MV-4-11 (cell line): Measurements from ENCODE around the gene MXI1.

Source experiments
- DNase-seq: peaks from one replicate; lab custom pipeline; 2025; lab: John Stamatoyannopoulos, UW

The MXI1 gene

GRCh38 chr10:110215286-110216170 lies 8.1 kb downstream of the MXI1 start:
- peak; percentile 56 for DNase-seq

GRCh38 chr10:110216240-110216639 lies 8.8 kb downstream of the MXI1 start:
- no peak for DNase-seq

- no peak for DNase-seq
These were observed 9.7 kb downstream of the MXI1 start for GRCh38 chr10:110216942-110217661.

- no peak for DNase-seq
These were observed 10.2 kb downstream of the MXI1 start for GRCh38 chr10:110217662-110218008.

- DNase-seq, result peak; percentile 86
These were observed 11.2 kb downstream of the MXI1 start for GRCh38 chr10:110218632-110219031.

GRCh38 chr10:110219884-110220283 lies 12.5 kb downstream of the MXI1 start:
- DNase-seq, result no peak

- DNase-seq, result no peak
These were observed 13.0 kb downstream of the MXI1 start for GRCh38 chr10:110220398-110220797.

- DNase-seq, result no peak
These were observed 13.8 kb downstream of the MXI1 start for GRCh38 chr10:110221044-110221720.

GRCh38 chr10:110221721-110222261 lies 14.4 kb downstream of the MXI1 start:
- peak; percentile 93 for DNase-seq

- DNase-seq, result no peak
These were observed 15.4 kb downstream of the MXI1 start for GRCh38 chr10:110222641-110223297.

GRCh38 chr10:110223298-110223925 lies 16.0 kb downstream of the MXI1 start:
- DNase-seq, result no peak

GRCh38 chr10:110224992-110225391 lies 17.6 kb downstream of the MXI1 start:
- DNase-seq, result no peak

GRCh38 chr10:110225441-110225755 lies 18.0 kb downstream of the MXI1 start:
- no peak for DNase-seq

GRCh38 chr10:110225756-110226542 lies 18.5 kb downstream of the MXI1 start:
- peak; percentile 87 for DNase-seq

GRCh38 chr10:110226543-110226925 lies 19.1 kb downstream of the MXI1 start:
- DNase-seq, result peak; percentile 50

- peak; percentile 62 for DNase-seq
These were observed 19.7 kb downstream of the MXI1 start for GRCh38 chr10:110226926-110227641.

GRCh38 chr10:110228066-110228465 lies 20.7 kb downstream of the MXI1 start:
- no peak for DNase-seq

GRCh38 chr10:110229155-110229554 lies 21.8 kb downstream of the MXI1 start:
- DNase-seq, result no peak

GRCh38 chr10:110233846-110234245 lies 26.4 kb downstream of the MXI1 start:
- peak; percentile 4 for DNase-seq

GRCh38 chr10:110237894-110238480 lies 30.6 kb downstream of the MXI1 start:
- no peak for DNase-seq
